Smooth muscle cell (in vitro differentiated cells): ENCODE measurements around the gene ADAMTSL4. TPM values are rescaled to one million over a fixed set of nuclear protein-coding genes. Genes with fewer than 3 reads are reported as not detected.
"Not testable (repeated sequence)": the region's sequence is repeated elsewhere in the genome, so short reads cannot be mapped to it uniquely, and the experiment has no call there.

Experiments
- DNase-seq: peaks from one replicate; lab custom pipeline; 2025; ENCODE audit not compliant: unreplicated experiment; lab: John Stamatoyannopoulos, UW
- H2AFZ ChIP-seq: fragments of 200-600 bp; sonication (generic); 2 replicates; pipeline ENCODE4 v1.6.0; 2016; ENCODE audit warnings: antibody characterized with exemption, low read depth, mild to moderate bottlenecking
- H3F3A ChIP-seq: fragments of 200-600 bp; sonication (generic); 2 replicates; pipeline ENCODE4 v1.6.0; 2017; ENCODE audit warnings: antibody characterized with exemption, low read depth
- H3K27ac ChIP-seq: fragments of 200-600 bp; sonication (generic); 2 replicates; pipeline ENCODE4 v1.5.1; 2016; ENCODE audit warnings: low read depth, mild to moderate bottlenecking
- H3K27me3 ChIP-seq: fragments of 200-600 bp; sonication (generic); 2 replicates; pipeline ENCODE4 v1.6.1; 2016; ENCODE audit warnings: low read depth, mild to moderate bottlenecking
- H3K36me3 ChIP-seq: fragments of 200-600 bp; sonication (generic); 2 replicates; pipeline ENCODE4 v1.5.1; 2016; ENCODE audit warnings: low read depth
- H3K4me1 ChIP-seq: fragments of 200-600 bp; sonication (generic); 2 replicates; pipeline ENCODE4 v1.5.1; 2016; ENCODE audit warnings: low read depth
- H3K4me2 ChIP-seq: fragments of 200-600 bp; sonication (generic); 2 replicates; pipeline ENCODE4 v1.6.0; 2016; ENCODE audit warnings: mild to moderate bottlenecking
- H3K4me3 ChIP-seq: fragments of 200-600 bp; sonication (generic); 2 replicates; pipeline ENCODE4 v1.5.1; 2016; ENCODE audit warnings: mild to moderate bottlenecking
- H3K79me2 ChIP-seq: fragments of 200-600 bp; sonication (generic); 2 replicates; pipeline ENCODE4 v1.6.0; 2016; ENCODE audit warnings: low read depth, mild to moderate bottlenecking
- H3K9ac ChIP-seq: fragments of 200-600 bp; sonication (generic); 2 replicates; pipeline ENCODE4 v1.6.0; 2016; ENCODE audit warnings: low read depth
- H3K9me3 ChIP-seq: fragments of 200-600 bp; sonication (generic); replicated peaks from 2 replicates; pipeline ENCODE4 v1.5.1; 2016; ENCODE audit warnings: low read depth
- H4K20me1 ChIP-seq: fragments of 200-600 bp; sonication (generic); 2 replicates; pipeline ENCODE4 v1.6.0; 2016; ENCODE audit warnings: low read depth
- WGBS: methylation state at CpG from one replicate; pipeline ENCODE4 v1.1.7; 2016; ENCODE audit warnings: low lambda C conversion rate; 5-methylcytosine and 5-hydroxymethylcytosine counted together
- polyA plus RNA-seq: library from polyadenylated mRNA; unstranded; fragments of >200 nt; fragmentation: Nextera tagmentation; extraction: Ambion mirVana; gene quantifications from 2 replicates; pipeline ENCODE4 v1.2.1, GENCODE V29; 2016
- total RNA-seq: library from RNA; depleted of rRNA; stranded (reverse); fragments of >200 nt; gene quantifications from 2 replicates; pipeline ENCODE4 v1.2.3, GENCODE V29; 2014
- TF ChIP-seq, protein P1 (sequence below): fragments of 200-600 bp; sonication (generic); IDR thresholded peaks from 2 replicates; pipeline ENCODE4 v1.5.1; 2017; ENCODE audit warnings: borderline replicate concordance, mild to moderate bottlenecking, antibody characterized with exemption; ENCODE audit not compliant: insufficient read depth, poor library complexity, severe bottlenecking

Gene ADAMTSL4
- total and polyA plus RNA-seq, 2 experiments from 2014 or later = 6.4 to 8.4 TPM

DNA sequence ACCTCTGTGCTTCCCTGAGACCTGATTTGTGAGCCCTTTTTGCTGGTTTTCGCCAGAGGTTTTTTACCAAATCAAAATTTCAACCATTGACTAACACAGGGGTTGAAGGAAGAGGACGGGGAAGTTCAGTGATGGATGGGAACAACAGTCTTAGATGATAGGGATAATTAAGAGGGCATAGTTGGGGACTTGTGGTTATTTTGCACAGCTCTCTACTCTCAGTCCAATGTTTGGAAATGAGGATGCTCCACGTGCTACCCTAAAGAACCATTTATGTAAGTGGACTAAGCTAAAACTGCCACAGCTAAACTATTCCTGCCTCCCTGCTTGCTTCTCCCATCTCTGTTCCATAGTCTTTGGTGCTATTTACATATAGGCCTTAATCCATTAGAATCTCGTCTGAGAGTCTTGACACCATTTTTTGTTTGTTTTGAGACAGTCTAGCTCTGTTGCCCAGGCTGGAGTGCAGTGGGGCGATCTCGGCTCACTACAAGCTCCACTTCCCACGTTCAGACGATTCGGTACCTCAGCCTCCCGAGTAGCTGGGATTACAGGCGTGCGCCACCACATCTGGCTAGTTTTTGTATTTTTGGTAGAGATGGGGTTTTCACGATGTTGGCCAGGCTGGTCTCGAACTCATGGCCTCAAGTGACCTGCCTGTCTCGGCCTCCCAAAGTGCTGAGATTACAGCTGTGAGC is 30.9 kb downstream of the ADAMTSL4 start:
- Histone ChIP-seq H3K27me3 (no peaks in the 10 kb centered on the region), H2AFZ (no peak overlapping the region), H3K79me2 (peaks cover 52% of the 10 kb centered on the region), H3K36me3 (peaks cover 25% of the 10 kb centered on the region), H3K9me3 (no peaks in the 10 kb centered on the region), H4K20me1 (peaks cover 43% of the 10 kb centered on the region), H3F3A (peaks cover 42% of the 10 kb centered on the region), H3K4me3 (peak overlapping the region; percentile 51), H3K9ac (peak overlapping the region; percentile 80), H3K4me1 (peaks cover 21% of the 10 kb centered on the region), H3K27ac (peak overlapping the region; percentile 96), H3K4me2 (peak overlapping the region; percentile 86)
- 76% methylated on average over 15 of the region's 15 CpGs for WGBS
- DNase-seq = no peak
- TF ChIP-seq, protein P1, sequence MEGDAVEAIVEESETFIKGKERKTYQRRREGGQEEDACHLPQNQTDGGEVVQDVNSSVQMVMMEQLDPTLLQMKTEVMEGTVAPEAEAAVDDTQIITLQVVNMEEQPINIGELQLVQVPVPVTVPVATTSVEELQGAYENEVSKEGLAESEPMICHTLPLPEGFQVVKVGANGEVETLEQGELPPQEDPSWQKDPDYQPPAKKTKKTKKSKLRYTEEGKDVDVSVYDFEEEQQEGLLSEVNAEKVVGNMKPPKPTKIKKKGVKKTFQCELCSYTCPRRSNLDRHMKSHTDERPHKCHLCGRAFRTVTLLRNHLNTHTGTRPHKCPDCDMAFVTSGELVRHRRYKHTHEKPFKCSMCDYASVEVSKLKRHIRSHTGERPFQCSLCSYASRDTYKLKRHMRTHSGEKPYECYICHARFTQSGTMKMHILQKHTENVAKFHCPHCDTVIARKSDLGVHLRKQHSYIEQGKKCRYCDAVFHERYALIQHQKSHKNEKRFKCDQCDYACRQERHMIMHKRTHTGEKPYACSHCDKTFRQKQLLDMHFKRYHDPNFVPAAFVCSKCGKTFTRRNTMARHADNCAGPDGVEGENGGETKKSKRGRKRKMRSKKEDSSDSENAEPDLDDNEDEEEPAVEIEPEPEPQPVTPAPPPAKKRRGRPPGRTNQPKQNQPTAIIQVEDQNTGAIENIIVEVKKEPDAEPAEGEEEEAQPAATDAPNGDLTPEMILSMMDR = no peak

DNA sequence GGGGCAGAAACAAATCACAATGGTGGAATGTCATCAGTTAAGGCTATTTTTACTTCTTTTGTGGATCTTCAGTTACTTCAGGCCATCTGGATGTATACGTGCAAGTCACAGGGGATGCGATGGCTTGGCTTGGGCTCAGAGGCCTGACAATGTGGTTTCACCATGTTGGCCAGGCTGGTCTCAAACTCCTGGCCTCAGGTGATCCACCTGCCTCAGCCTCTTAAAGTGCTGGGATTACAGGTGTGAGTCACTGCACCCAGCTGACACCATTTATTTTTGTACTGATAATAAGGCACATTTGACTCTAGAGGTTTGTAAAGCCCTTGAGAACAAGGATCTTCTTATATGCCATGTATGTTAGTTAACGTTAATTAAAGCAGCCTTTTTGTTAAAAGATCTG is 31.8 kb downstream of the ADAMTSL4 start:
- Histone ChIP-seq H4K20me1 (peaks cover 34% of the 10 kb centered on the region), H3F3A (peaks cover 33% of the 10 kb centered on the region), H3K36me3 (peaks cover 16% of the 10 kb centered on the region), H3K4me1 (peaks cover 12% of the 10 kb centered on the region), H3K79me2 (peaks cover 43% of the 10 kb centered on the region)
- not testable (repeated sequence) for H3K4me3 ChIP-seq, H3K9me3 ChIP-seq, H3K27ac ChIP-seq, H3K9ac ChIP-seq, H3K4me2 ChIP-seq, H3K27me3 ChIP-seq, H2AFZ ChIP-seq, DNase-seq
- WGBS = 95% methylated on average over 3 of the region's 3 CpGs

DNA sequence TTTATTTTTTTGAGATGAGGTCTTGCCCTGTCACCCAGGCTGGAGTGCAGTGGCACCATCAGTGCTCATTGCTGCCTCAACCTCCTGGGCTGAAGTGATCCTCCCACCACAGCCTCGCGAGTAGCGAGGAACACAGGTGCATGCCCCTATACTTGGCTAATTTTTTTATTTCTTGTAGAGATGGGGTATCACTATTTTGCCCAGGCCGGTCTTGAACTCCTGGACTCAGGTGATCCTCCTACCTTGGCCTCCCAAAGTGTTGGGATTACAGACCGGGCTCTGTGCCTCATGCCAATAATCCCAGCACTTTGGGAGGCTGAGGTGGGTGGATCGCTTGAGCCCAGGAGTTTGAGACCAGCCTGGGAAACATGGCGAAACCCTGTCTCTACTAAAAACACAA is 32.2 kb downstream of the ADAMTSL4 start:
- H3K36me3 ChIP-seq = peaks cover 13% of the 10 kb centered on the region
- not testable (repeated sequence) for H3K4me1 ChIP-seq, H3K27me3 ChIP-seq, H3K9me3 ChIP-seq, H2AFZ ChIP-seq, H3K9ac ChIP-seq, H3K4me3 ChIP-seq, H3K27ac ChIP-seq, H3K4me2 ChIP-seq, DNase-seq
- peaks cover 29% of the 10 kb centered on the region for H4K20me1 ChIP-seq
- peaks cover 38% of the 10 kb centered on the region for H3K79me2 ChIP-seq
- peaks cover 28% of the 10 kb centered on the region for H3F3A ChIP-seq
- WGBS = 98% methylated on average over 7 of the region's 7 CpGs

DNA sequence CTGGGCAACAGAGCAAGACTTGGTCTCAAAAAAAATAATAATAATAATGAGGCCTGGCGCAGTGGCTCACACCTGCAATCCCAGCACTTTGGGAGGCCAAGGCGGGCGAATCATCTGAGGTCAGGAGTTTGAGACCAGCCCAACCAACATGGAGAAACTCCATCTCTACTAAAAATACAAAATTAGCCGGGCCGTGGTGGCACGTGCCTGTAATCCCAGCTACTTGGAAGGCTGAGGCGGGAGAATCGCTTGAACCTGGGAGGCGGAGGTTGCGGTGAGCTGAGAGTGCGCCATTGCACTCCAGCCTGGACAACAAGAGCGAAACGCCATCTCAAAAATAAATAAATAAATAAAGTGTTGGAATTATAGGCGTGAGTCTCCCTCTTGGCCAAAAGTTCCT is 32.8 kb downstream of the ADAMTSL4 start:
- WGBS = 97% methylated on average over 14 of the region's 14 CpGs
- H3K4me2 ChIP-seq, H3K9ac ChIP-seq, H3K4me3 ChIP-seq, H3K27ac ChIP-seq, H3K27me3 ChIP-seq, H2AFZ ChIP-seq, H3K9me3 ChIP-seq, H3K4me1 ChIP-seq, DNase-seq: not testable (repeated sequence)
- Histone ChIP-seq H3K36me3 (peaks cover 11% of the 10 kb centered on the region), H3K79me2 (peaks cover 33% of the 10 kb centered on the region), H4K20me1 (peaks cover 24% of the 10 kb centered on the region), H3F3A (peaks cover 23% of the 10 kb centered on the region)

DNA sequence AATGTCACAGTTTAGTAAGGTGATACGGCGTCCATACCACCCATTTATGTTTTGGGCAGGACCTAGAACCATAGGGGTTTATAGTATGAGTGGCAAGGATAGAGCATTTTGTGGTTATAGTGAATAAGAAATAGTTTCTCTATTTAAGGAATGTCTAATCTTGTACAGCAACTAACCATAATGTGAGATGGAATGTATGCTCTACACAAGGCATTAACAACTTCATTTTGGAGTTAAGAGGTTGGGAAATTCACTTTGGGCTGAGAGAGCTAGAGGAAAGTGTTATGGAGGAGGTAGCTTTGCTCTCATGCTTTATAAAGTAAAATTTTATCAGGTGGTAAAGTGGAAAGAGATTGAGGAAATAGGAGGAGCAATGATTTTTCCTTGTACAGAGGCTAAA is 33.2 kb downstream of the ADAMTSL4 start:
- no peaks in the 10 kb centered on the region for H3K9me3 ChIP-seq
- H3K27ac ChIP-seq = peak overlapping the region; percentile 26
- no peak overlapping the region for H2AFZ ChIP-seq
- no peaks in the 10 kb centered on the region for H3K27me3 ChIP-seq
- peaks cover 20% of the 10 kb centered on the region for H4K20me1 ChIP-seq
- DNase-seq = no peak
- H3K9ac ChIP-seq = no peak overlapping the region
- TF ChIP-seq, protein P1 = no peak
- H3K4me1 ChIP-seq = peaks cover 6% of the 10 kb centered on the region
- no peak overlapping the region for H3K4me2 ChIP-seq
- H3K36me3 ChIP-seq = peaks cover 6% of the 10 kb centered on the region
- 97% methylated on average over 2 of the region's 2 CpGs for WGBS
- peaks cover 29% of the 10 kb centered on the region for H3K79me2 ChIP-seq
- H3F3A ChIP-seq = peaks cover 19% of the 10 kb centered on the region
- H3K4me3 ChIP-seq = no peak overlapping the region
